ENCODE data around the gene GTF3C5. TPM values are rescaled to one million over a fixed set of nuclear protein-coding genes. Genes with fewer than 3 reads are reported as not detected.

GTF3C5 gene
- total and polyA plus RNA-seq, 9 of the 15 experiments (the other 6 are each of a cell fraction or from before 2014, with no cell fraction given): 3.8 to 118 (median 83.7) TPM

DNA sequence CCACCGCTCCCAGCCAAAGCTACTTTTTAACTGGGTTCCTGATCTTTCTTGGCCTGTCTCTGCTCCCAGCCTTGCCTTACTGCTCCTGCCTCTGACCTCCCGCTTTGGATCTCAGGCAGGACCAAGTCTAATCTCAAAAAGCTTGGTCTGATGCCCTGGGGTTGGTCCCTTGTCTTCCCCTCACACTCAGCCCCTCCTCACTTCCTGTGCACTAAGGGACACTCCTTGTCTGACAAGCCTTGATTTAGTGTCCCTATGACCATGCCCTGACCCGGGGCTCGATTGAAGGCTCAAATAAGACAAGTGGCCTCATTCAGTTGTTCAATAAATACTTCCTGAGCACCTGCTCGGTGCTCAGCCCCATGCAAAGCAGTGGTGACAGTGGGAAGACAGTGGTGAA, 3.7 kb upstream of the GTF3C5 start (continued):
- TF ChIP-seq, protein P1, sequence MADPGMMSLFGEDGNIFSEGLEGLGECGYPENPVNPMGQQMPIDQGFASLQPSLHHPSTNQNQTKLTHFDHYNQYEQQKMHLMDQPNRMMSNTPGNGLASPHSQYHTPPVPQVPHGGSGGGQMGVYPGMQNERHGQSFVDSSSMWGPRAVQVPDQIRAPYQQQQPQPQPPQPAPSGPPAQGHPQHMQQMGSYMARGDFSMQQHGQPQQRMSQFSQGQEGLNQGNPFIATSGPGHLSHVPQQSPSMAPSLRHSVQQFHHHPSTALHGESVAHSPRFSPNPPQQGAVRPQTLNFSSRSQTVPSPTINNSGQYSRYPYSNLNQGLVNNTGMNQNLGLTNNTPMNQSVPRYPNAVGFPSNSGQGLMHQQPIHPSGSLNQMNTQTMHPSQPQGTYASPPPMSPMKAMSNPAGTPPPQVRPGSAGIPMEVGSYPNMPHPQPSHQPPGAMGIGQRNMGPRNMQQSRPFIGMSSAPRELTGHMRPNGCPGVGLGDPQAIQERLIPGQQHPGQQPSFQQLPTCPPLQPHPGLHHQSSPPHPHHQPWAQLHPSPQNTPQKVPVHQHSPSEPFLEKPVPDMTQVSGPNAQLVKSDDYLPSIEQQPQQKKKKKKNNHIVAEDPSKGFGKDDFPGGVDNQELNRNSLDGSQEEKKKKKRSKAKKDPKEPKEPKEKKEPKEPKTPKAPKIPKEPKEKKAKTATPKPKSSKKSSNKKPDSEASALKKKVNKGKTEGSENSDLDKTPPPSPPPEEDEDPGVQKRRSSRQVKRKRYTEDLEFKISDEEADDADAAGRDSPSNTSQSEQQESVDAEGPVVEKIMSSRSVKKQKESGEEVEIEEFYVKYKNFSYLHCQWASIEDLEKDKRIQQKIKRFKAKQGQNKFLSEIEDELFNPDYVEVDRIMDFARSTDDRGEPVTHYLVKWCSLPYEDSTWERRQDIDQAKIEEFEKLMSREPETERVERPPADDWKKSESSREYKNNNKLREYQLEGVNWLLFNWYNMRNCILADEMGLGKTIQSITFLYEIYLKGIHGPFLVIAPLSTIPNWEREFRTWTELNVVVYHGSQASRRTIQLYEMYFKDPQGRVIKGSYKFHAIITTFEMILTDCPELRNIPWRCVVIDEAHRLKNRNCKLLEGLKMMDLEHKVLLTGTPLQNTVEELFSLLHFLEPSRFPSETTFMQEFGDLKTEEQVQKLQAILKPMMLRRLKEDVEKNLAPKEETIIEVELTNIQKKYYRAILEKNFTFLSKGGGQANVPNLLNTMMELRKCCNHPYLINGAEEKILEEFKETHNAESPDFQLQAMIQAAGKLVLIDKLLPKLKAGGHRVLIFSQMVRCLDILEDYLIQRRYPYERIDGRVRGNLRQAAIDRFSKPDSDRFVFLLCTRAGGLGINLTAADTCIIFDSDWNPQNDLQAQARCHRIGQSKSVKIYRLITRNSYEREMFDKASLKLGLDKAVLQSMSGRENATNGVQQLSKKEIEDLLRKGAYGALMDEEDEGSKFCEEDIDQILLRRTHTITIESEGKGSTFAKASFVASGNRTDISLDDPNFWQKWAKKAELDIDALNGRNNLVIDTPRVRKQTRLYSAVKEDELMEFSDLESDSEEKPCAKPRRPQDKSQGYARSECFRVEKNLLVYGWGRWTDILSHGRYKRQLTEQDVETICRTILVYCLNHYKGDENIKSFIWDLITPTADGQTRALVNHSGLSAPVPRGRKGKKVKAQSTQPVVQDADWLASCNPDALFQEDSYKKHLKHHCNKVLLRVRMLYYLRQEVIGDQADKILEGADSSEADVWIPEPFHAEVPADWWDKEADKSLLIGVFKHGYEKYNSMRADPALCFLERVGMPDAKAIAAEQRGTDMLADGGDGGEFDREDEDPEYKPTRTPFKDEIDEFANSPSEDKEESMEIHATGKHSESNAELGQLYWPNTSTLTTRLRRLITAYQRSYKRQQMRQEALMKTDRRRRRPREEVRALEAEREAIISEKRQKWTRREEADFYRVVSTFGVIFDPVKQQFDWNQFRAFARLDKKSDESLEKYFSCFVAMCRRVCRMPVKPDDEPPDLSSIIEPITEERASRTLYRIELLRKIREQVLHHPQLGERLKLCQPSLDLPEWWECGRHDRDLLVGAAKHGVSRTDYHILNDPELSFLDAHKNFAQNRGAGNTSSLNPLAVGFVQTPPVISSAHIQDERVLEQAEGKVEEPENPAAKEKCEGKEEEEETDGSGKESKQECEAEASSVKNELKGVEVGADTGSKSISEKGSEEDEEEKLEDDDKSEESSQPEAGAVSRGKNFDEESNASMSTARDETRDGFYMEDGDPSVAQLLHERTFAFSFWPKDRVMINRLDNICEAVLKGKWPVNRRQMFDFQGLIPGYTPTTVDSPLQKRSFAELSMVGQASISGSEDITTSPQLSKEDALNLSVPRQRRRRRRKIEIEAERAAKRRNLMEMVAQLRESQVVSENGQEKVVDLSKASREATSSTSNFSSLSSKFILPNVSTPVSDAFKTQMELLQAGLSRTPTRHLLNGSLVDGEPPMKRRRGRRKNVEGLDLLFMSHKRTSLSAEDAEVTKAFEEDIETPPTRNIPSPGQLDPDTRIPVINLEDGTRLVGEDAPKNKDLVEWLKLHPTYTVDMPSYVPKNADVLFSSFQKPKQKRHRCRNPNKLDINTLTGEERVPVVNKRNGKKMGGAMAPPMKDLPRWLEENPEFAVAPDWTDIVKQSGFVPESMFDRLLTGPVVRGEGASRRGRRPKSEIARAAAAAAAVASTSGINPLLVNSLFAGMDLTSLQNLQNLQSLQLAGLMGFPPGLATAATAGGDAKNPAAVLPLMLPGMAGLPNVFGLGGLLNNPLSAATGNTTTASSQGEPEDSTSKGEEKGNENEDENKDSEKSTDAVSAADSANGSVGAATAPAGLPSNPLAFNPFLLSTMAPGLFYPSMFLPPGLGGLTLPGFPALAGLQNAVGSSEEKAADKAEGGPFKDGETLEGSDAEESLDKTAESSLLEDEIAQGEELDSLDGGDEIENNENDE (IDR thresholded peaks at IDR 0.05; ENCODE audit: low read depth, low read length): no peak
- TF ChIP-seq, protein P2, sequence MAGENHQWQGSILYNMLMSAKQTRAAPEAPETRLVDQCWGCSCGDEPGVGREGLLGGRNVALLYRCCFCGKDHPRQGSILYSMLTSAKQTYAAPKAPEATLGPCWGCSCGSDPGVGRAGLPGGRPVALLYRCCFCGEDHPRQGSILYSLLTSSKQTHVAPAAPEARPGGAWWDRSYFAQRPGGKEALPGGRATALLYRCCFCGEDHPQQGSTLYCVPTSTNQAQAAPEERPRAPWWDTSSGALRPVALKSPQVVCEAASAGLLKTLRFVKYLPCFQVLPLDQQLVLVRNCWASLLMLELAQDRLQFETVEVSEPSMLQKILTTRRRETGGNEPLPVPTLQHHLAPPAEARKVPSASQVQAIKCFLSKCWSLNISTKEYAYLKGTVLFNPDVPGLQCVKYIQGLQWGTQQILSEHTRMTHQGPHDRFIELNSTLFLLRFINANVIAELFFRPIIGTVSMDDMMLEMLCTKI (IDR thresholded peaks at IDR 0.05; ENCODE audit: partially characterized antibody): no peak
- TF ChIP-seq CBX5 (IDR thresholded peaks at IDR 0.05; ENCODE audit: borderline replicate concordance, low read depth): no peak
- TF ChIP-seq, protein P3, sequence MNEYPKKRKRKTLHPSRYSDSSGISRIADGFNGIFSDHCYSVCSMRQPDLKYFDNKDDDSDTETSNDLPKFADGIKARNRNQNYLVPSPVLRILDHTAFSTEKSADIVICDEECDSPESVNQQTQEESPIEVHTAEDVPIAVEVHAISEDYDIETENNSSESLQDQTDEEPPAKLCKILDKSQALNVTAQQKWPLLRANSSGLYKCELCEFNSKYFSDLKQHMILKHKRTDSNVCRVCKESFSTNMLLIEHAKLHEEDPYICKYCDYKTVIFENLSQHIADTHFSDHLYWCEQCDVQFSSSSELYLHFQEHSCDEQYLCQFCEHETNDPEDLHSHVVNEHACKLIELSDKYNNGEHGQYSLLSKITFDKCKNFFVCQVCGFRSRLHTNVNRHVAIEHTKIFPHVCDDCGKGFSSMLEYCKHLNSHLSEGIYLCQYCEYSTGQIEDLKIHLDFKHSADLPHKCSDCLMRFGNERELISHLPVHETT (CRISPR knock-in tag; conservative IDR thresholded peaks at IDR 0.05 in 1 of 2, IDR thresholded peaks at IDR 0.05 in 1 of 2): no peak
- no peak for TF ChIP-seq SMC3 (conservative IDR thresholded peaks at IDR 0.05; ENCODE audit: insufficient read depth, low read depth, low read length)
- TF ChIP-seq ARHGAP35 (IDR thresholded peaks at IDR 0.05; ENCODE audit: partially characterized antibody): no peak
- no peak for TF ChIP-seq KLF13 (tag; IDR thresholded peaks at IDR 0.05; ENCODE audit: borderline replicate concordance, low read depth)
- TF ChIP-seq, protein P4, sequence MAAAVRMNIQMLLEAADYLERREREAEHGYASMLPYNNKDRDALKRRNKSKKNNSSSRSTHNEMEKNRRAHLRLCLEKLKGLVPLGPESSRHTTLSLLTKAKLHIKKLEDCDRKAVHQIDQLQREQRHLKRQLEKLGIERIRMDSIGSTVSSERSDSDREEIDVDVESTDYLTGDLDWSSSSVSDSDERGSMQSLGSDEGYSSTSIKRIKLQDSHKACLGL (CRISPR knock-in tag; IDR thresholded peaks at IDR 0.05; ENCODE audit: borderline replicate concordance, poor library complexity, severe bottlenecking): no peak
- no peak for TF ChIP-seq GABPB2 (CRISPR knock-in tag; conservative IDR thresholded peaks at IDR 0.05)
- TF ChIP-seq MTA1 (IDR thresholded peaks at IDR 0.05; ENCODE audit: borderline replicate concordance): no peak
- no peak for TF ChIP-seq ZNF780A (CRISPR knock-in tag; IDR thresholded peaks at IDR 0.05)
- no peak for TF ChIP-seq POLR3A (IDR thresholded peaks at IDR 0.05; ENCODE audit: borderline replicate concordance, extremely low read depth, insufficient read depth, insufficient read length)
- no peak for TF ChIP-seq ZNF217 (CRISPR knock-in tag; IDR thresholded peaks at IDR 0.05)
